ENCODE data around the gene VCAM1. TPM values are rescaled to one million over a fixed set of nuclear protein-coding genes. Genes with fewer than 3 reads are reported as not detected.

Gene VCAM1
- polyA plus RNA-seq, 1 donor from 2014 or later: 3.2 TPM

DNA sequence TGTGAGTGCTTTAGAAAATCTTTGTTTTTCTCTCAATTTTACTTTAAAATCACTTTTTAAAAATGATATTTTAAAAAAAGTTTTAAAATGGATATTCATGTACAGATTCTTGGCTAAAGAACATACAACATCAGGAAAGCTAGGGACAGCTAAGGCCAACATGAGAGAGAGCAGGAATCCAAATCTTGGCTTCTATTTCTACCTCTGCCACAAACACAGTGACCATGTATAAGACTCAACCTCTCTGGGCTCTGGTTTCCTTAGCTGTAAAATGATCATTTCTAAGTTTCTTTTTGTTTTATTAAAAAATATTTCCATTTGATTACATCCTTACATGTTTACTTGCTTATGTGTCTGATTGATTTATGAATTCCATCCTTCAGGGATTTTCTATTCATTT lies 1.2 kb downstream of the VCAM1 start:
- no peaks in the 10 kb centered on the region for H4K20me1 ChIP-seq (ENCODE audit: insufficient read depth)
- H2AFZ ChIP-seq (ENCODE audit: low read depth, low read length): no peak overlapping the region
- H3K27me3 ChIP-seq (ENCODE audit: insufficient read depth, low read depth, low read length): no peaks in the 10 kb centered on the region
- H3K4me3 ChIP-seq (ENCODE audit: low read length): no peak overlapping the region
- H3K27ac ChIP-seq (ENCODE audit: low read length): no peak overlapping the region
- H3F3A ChIP-seq (ENCODE audit: insufficient read depth, low read length, poor library complexity, severe bottlenecking): no peaks in the 10 kb centered on the region
- H3K9ac ChIP-seq (ENCODE audit: low read length): no peak overlapping the region
- no peaks in the 10 kb centered on the region for H3K9me3 ChIP-seq (ENCODE audit: low read length)
- H3K9me2 ChIP-seq (ENCODE audit: insufficient read depth, low read length): no peaks in the 10 kb centered on the region
- H3K79me2 ChIP-seq (replicated peaks; ENCODE audit: insufficient read depth, low read length): no peaks in the 10 kb centered on the region
- TF ChIP-seq, protein P1, sequence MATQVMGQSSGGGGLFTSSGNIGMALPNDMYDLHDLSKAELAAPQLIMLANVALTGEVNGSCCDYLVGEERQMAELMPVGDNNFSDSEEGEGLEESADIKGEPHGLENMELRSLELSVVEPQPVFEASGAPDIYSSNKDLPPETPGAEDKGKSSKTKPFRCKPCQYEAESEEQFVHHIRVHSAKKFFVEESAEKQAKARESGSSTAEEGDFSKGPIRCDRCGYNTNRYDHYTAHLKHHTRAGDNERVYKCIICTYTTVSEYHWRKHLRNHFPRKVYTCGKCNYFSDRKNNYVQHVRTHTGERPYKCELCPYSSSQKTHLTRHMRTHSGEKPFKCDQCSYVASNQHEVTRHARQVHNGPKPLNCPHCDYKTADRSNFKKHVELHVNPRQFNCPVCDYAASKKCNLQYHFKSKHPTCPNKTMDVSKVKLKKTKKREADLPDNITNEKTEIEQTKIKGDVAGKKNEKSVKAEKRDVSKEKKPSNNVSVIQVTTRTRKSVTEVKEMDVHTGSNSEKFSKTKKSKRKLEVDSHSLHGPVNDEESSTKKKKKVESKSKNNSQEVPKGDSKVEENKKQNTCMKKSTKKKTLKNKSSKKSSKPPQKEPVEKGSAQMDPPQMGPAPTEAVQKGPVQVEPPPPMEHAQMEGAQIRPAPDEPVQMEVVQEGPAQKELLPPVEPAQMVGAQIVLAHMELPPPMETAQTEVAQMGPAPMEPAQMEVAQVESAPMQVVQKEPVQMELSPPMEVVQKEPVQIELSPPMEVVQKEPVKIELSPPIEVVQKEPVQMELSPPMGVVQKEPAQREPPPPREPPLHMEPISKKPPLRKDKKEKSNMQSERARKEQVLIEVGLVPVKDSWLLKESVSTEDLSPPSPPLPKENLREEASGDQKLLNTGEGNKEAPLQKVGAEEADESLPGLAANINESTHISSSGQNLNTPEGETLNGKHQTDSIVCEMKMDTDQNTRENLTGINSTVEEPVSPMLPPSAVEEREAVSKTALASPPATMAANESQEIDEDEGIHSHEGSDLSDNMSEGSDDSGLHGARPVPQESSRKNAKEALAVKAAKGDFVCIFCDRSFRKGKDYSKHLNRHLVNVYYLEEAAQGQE (IDR thresholded peaks at IDR 0.05; ENCODE audit: borderline replicate concordance): no peak
- TF ChIP-seq TAF1 (IDR thresholded peaks at IDR 0.05; ENCODE audit: low read depth) (no peak), SMC3 (conservative IDR thresholded peaks at IDR 0.05; ENCODE audit: poor library complexity) (no peak), EZH2 (IDR thresholded peaks at IDR 0.05; ENCODE audit: borderline replicate concordance, insufficient read depth, low read length, poor library complexity, severe bottlenecking) (no peak), RAD21 (conservative IDR thresholded peaks at IDR 0.05) (no peak), POLR2AphosphoS5 (IDR thresholded peaks at IDR 0.05) (no peak), CTCF (IDR thresholded peaks at IDR 0.05; ENCODE audit: poor library complexity, severe bottlenecking) (no peak), MXI1 (conservative IDR thresholded peaks at IDR 0.05; ENCODE audit: poor library complexity, severe bottlenecking) (no peak), EP300 (conservative IDR thresholded peaks at IDR 0.05; ENCODE audit: poor library complexity, severe bottlenecking) (no peak)
- H3K4me2 ChIP-seq (ENCODE audit: low read length): no peak overlapping the region
- H3K36me3 ChIP-seq (ENCODE audit: insufficient read depth, low read length): no peaks in the 10 kb centered on the region

DNA sequence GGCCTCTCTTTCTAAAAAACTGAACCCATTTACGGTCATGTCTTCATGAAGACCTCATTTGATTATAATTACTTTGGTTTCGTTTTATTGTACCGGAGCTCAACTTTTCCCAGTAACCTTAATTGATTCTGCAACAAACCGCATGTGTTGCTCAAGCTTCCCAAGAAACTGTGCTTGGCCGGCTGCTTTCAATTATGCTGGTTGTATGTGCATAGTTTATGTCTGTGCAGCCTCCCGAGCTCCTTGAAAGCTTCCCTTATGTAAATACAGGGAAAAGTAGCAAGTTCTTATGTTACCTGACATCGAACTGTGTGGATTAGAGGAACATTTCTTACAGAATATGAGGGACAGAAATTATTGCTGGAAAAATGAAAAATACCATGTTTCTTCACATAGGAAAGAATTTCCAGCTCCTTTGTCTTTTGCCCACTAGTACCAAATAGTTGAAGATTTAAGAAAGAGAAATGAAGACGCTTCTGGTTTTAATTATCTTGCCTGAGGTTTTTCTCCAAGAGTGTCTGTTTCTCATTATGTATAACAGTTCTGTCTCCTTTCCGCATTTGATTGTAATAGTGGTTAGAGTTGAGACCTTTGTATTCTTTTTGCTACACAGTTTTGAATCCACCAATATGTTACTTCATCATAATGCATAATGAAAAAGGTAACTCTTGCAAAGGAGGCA lies 2.1 kb downstream of the VCAM1 start:
- Histone ChIP-seq H2AFZ (ENCODE audit: low read depth, low read length) (no peak overlapping the region), H3K9me3 (ENCODE audit: low read length) (no peaks in the 10 kb centered on the region), H3K36me3 (ENCODE audit: insufficient read depth, low read length) (no peaks in the 10 kb centered on the region), H3K9ac (ENCODE audit: low read length) (no peak overlapping the region), H3K79me2 (replicated peaks; ENCODE audit: insufficient read depth, low read length) (no peaks in the 10 kb centered on the region), H3F3A (ENCODE audit: insufficient read depth, low read length, poor library complexity, severe bottlenecking) (no peaks in the 10 kb centered on the region), H3K4me3 (ENCODE audit: low read length) (no peak overlapping the region), H3K9me2 (ENCODE audit: insufficient read depth, low read length) (no peaks in the 10 kb centered on the region), H3K4me2 (ENCODE audit: low read length) (no peak overlapping the region), H3K27ac (ENCODE audit: low read length) (no peak overlapping the region), H4K20me1 (ENCODE audit: insufficient read depth) (no peaks in the 10 kb centered on the region), H3K27me3 (ENCODE audit: insufficient read depth, low read depth, low read length) (no peaks in the 10 kb centered on the region)
- TF ChIP-seq SMC3 (conservative IDR thresholded peaks at IDR 0.05; ENCODE audit: poor library complexity) (no peak), EZH2 (IDR thresholded peaks at IDR 0.05; ENCODE audit: borderline replicate concordance, insufficient read depth, low read length, poor library complexity, severe bottlenecking) (no peak), TAF1 (IDR thresholded peaks at IDR 0.05; ENCODE audit: low read depth) (no peak), POLR2AphosphoS5 (IDR thresholded peaks at IDR 0.05) (no peak), RAD21 (conservative IDR thresholded peaks at IDR 0.05) (no peak), MXI1 (conservative IDR thresholded peaks at IDR 0.05; ENCODE audit: poor library complexity, severe bottlenecking) (no peak), EP300 (conservative IDR thresholded peaks at IDR 0.05; ENCODE audit: poor library complexity, severe bottlenecking) (no peak), CTCF (IDR thresholded peaks at IDR 0.05; ENCODE audit: poor library complexity, severe bottlenecking) (no peak)
- TF ChIP-seq, protein P1 (IDR thresholded peaks at IDR 0.05; ENCODE audit: borderline replicate concordance): no peak

Measured in neural cell (in vitro differentiated cells).